IMR-90 (cell line): Measurements from ENCODE around the gene ARHGEF10L. TPM values are rescaled to one million over a fixed set of nuclear protein-coding genes. Genes with fewer than 3 reads are reported as not detected.

Experiments used
- ATAC-seq: fragments of 200-7000 bp; cut with Tn5 transposase; 2 replicates; pipeline ENCODE4 v1.9.1; 2020; ENCODE audit warnings: low read depth, mild to moderate bottlenecking, moderate library complexity
- BruUV-seq: library from RNA; stranded (reverse); fragments of 400-500 nt; replicated peaks from 2 replicates; lab custom pipeline; 2021; lab: Mats Ljungman, UMichigan
- CTCF ChIA-PET: fragments of 300-600 bp; formaldehyde crosslinking; extraction: SDS; loops from one replicate; lab custom pipeline; 2021; ENCODE audit warnings: antibody characterized with exemption; lab: Yijun Ruan, JAX
- POLR2A ChIA-PET: fragments of 300-600 bp; sonication (Branson Sonifier 250); formaldehyde crosslinking; loops from one replicate; lab custom pipeline; 2022; ENCODE audit warnings: antibody characterized with exemption; ENCODE audit not compliant: unreplicated experiment; lab: Charles Lee
- DNase-seq: peaks from one replicate; pipeline ENCODE4 v3.0.0; 2013
- H2AFZ ChIP-seq: replicated peaks from 2 replicates; pipeline ENCODE3; 2013; ENCODE audit warnings: low read length, mild to moderate bottlenecking; ENCODE audit not compliant: poor library complexity
- H2AK5ac ChIP-seq: 2 replicates; pipeline ENCODE4 v1.6.1; 2013; ENCODE audit warnings: low read depth, low read length, inconsistent platforms
- H2AK9ac ChIP-seq: replicated peaks from 2 replicates; pipeline ENCODE3; 2013; ENCODE audit warnings: mild to moderate bottlenecking, low read depth, low read length, moderate library complexity; ENCODE audit not compliant: poor library complexity
- H2BK120ac ChIP-seq: 2 replicates; pipeline ENCODE4 v1.6.1; 2013; ENCODE audit warnings: low read depth, low read length, inconsistent platforms
- H2BK15ac ChIP-seq: 3 replicates; pipeline ENCODE4 v1.6.1; 2013; ENCODE audit warnings: low read depth, low read length, inconsistent platforms
- H2BK20ac ChIP-seq: 2 replicates; pipeline ENCODE4 v1.6.1; 2013; ENCODE audit warnings: low read depth, mild to moderate bottlenecking, inconsistent platforms, low read length, moderate library complexity
- H2BK5ac ChIP-seq: 2 replicates; pipeline ENCODE4 v1.6.1; 2013; ENCODE audit warnings: mild to moderate bottlenecking, low read depth, low read length, inconsistent platforms; ENCODE audit not compliant: poor library complexity, severe bottlenecking
- H3K14ac ChIP-seq: replicated peaks from 2 replicates; pipeline ENCODE4 v1.6.1; 2013; ENCODE audit warnings: low read depth, low read length, inconsistent platforms
- H3K18ac ChIP-seq: 2 replicates; pipeline ENCODE4 v1.6.1; 2013; ENCODE audit warnings: low read depth, low read length, control low read depth
- H3K23ac ChIP-seq: 2 replicates; pipeline ENCODE4 v1.6.1; 2013; ENCODE audit warnings: low read depth, low read length, inconsistent platforms
- H3K27ac ChIP-seq: 2 replicates; pipeline ENCODE4 v1.5.1; 2013; ENCODE audit warnings: mild to moderate bottlenecking, control low read depth, low read length; ENCODE audit not compliant: insufficient read depth
- H3K27me3 ChIP-seq: 2 replicates; pipeline ENCODE4 v1.6.1; 2013; ENCODE audit warnings: low read length; ENCODE audit not compliant: control insufficient read depth, insufficient read depth
- H3K36me3 ChIP-seq: 2 replicates; pipeline ENCODE4 v1.6.1; 2013; ENCODE audit warnings: low read length, mixed read lengths; ENCODE audit not compliant: control insufficient read depth, insufficient read depth
- H3K4ac ChIP-seq: 2 replicates; pipeline ENCODE4 v1.6.1; 2013; ENCODE audit warnings: low read depth, low read length, inconsistent platforms
- H3K4me1 ChIP-seq: 2 replicates; pipeline ENCODE4 v1.6.1; 2013; ENCODE audit warnings: low read length, mixed read lengths; ENCODE audit not compliant: control insufficient read depth, insufficient read depth
- H3K4me2 ChIP-seq: 2 replicates; pipeline ENCODE4 v1.6.1; 2013; ENCODE audit warnings: low read depth, mild to moderate bottlenecking, control low read depth, low read length, moderate library complexity
- H3K4me3 ChIP-seq: 2 replicates; pipeline ENCODE4 v1.5.1; 2013; ENCODE audit warnings: low read depth, mild to moderate bottlenecking, control low read depth, low read length, moderate library complexity; ENCODE audit not compliant: insufficient read depth
- H3K56ac ChIP-seq: 2 replicates; pipeline ENCODE4 v1.6.1; 2013; ENCODE audit warnings: low read length, inconsistent platforms; ENCODE audit not compliant: insufficient read depth; ENCODE audit errors: extremely low read depth
- H3K79me1 ChIP-seq, 2 experiments: 2 replicates each; pipeline ENCODE4 v1.6.1; 2013; ENCODE audit warnings: low read length in 2 of 2, inconsistent platforms in 1 of 2, low read depth in 1 of 2
- H3K9ac ChIP-seq: 2 replicates; pipeline ENCODE4 v1.6.1; 2013; ENCODE audit warnings: low read depth, low read length, control low read depth
- H3K9me1 ChIP-seq: 2 replicates; pipeline ENCODE4 v1.6.1; 2013; ENCODE audit warnings: low read length, inconsistent platforms; ENCODE audit not compliant: insufficient read depth
- H3K9me3 ChIP-seq: 2 replicates; pipeline ENCODE4 v1.6.1; 2013; ENCODE audit warnings: low read length; ENCODE audit not compliant: control insufficient read depth, insufficient read depth
- H4K20me1 ChIP-seq: 2 replicates; pipeline ENCODE4 v1.6.1; 2013; ENCODE audit warnings: low read length, inconsistent platforms; ENCODE audit not compliant: insufficient read depth
- H4K5ac ChIP-seq: 2 replicates; pipeline ENCODE4 v1.6.1; 2013; ENCODE audit warnings: mild to moderate bottlenecking, low read depth, low read length, control low read depth
- H4K8ac ChIP-seq, 2 experiments: 2 replicates each; pipeline ENCODE4 v1.6.1; 2013; ENCODE audit warnings: low read depth in 2 of 2, low read length in 2 of 2, control low read depth in 1 of 2, inconsistent platforms in 1 of 2
- H4K91ac ChIP-seq: 2 replicates; pipeline ENCODE4 v1.6.1; 2013; ENCODE audit warnings: low read depth, low read length, inconsistent platforms; ENCODE audit not compliant: insufficient read depth
- BHLHE40 ChIP-seq: fragments of 150-350 bp; IDR thresholded peaks from 2 replicates; pipeline ENCODE4 v1.6.1; 2016; ENCODE audit warnings: mild to moderate bottlenecking, low read depth, low read length
- CHD1 ChIP-seq: IDR thresholded peaks from 2 replicates; pipeline ENCODE4 v1.6.1; 2012; ENCODE audit warnings: low read depth, low read length, improper control_type of control experiment
- FOS ChIP-seq: fragments of 150-350 bp; IDR thresholded peaks from 2 replicates; pipeline ENCODE4 v1.6.1; 2016; ENCODE audit warnings: low read depth, low read length
- MAFK ChIP-seq: IDR thresholded peaks from 2 replicates; pipeline ENCODE4 v1.6.1; 2012; ENCODE audit warnings: low read depth, low read length, improper control_type of control experiment
- MAZ ChIP-seq: IDR thresholded peaks from 2 replicates; pipeline ENCODE4 v1.6.1; 2012; ENCODE audit warnings: low read depth, mild to moderate bottlenecking, low read length, improper control_type of control experiment, moderate library complexity, borderline replicate concordance
- MXI1 ChIP-seq: IDR thresholded peaks from 2 replicates; pipeline ENCODE4 v1.6.1; 2012; ENCODE audit warnings: low read depth, mild to moderate bottlenecking, low read length, moderate library complexity, borderline replicate concordance
- NFE2L2 ChIP-seq: fragments of 150-350 bp; IDR thresholded peaks from 2 replicates; pipeline ENCODE4 v1.6.1; 2016; ENCODE audit warnings: low read depth, mild to moderate bottlenecking, low read length
- POLR2A ChIP-seq: IDR thresholded peaks from 2 replicates; pipeline ENCODE4 v1.6.1; 2012; ENCODE audit warnings: mild to moderate bottlenecking, low read depth, low read length
- RAD21 ChIP-seq: IDR thresholded peaks from 2 replicates; pipeline ENCODE4 v1.6.1; 2012; ENCODE audit warnings: low read length, improper control_type of control experiment
- RFX5 ChIP-seq: IDR thresholded peaks from 2 replicates; pipeline ENCODE4 v1.8.0; 2012; ENCODE audit warnings: low read depth, mild to moderate bottlenecking, low read length, moderate library complexity
- SMC3 ChIP-seq: fragments of 150-350 bp; IDR thresholded peaks from 2 replicates; pipeline ENCODE4 v1.6.1; 2016; ENCODE audit warnings: low read depth, mild to moderate bottlenecking, antibody characterized with exemption, low read length, moderate library complexity
- WGBS, 2 experiments: methylation state at CpG; one replicate each; pipeline versions ENCODE4 v1.1.5 to v1.1.7; 2013; ENCODE audit warnings: missing lambda C conversion rate in 2 of 2; ENCODE audit not compliant: insufficient read length in 1 of 2; ENCODE audit errors: extremely low coverage in 2 of 2; 5-methylcytosine and 5-hydroxymethylcytosine counted together
- dilution Hi-C: fragments of 300-500 bp; cut with HindIII; formaldehyde crosslinking; loops from one replicate; pipeline ENCODE4 v1.14.3; 2018; ENCODE audit warnings: low sequenced_read_pairs; ENCODE audit not compliant: unreplicated experiment
- in situ Hi-C: fragments of 300-500 bp; cut with MboI; formaldehyde crosslinking; loops from 3 replicates; pipeline ENCODE4 v1.14.3; 2019; ENCODE audit warnings: low sequenced_read_pairs, inconsistent platforms, mixed read lengths
- intact Hi-C: fragments of 100-400 bp; cut with micrococcal nuclease; formaldehyde crosslinking; loops from 2 replicates; pipeline ENCODE4 v1.10.0; 2022
- polyA plus RNA-seq, 3 experiments: library from polyadenylated mRNA; depleted of rRNA; stranded (reverse); fragments of >200 nt; gene quantifications; 2 replicates each; pipeline ENCODE4 v1.2.3, GENCODE V29; 2012; ENCODE audit warnings: low replicate concordance in 1 of 3
- total RNA-seq: library from RNA; depleted of rRNA; stranded (reverse); fragments of >200 nt; gene quantifications from 2 replicates; pipeline ENCODE4 v1.2.3, GENCODE V29; 2012
- TF ChIP-seq, protein P1 (sequence below): fragments of 150-350 bp; IDR thresholded peaks from 2 replicates; pipeline ENCODE4 v1.6.1; 2016; ENCODE audit warnings: low read depth, mild to moderate bottlenecking, low read length, moderate library complexity, borderline replicate concordance
- TF ChIP-seq, protein P2 (sequence below): conservative IDR thresholded peaks from 2 replicates; pipeline ENCODE4 v1.5.1; 2012; ENCODE audit warnings: mild to moderate bottlenecking, low read depth, low read length, improper control_type of control experiment
- TF ChIP-seq, protein P3 (sequence below): fragments of 150-350 bp; IDR thresholded peaks from 2 replicates; pipeline ENCODE4 v1.6.1; 2017; ENCODE audit warnings: mild to moderate bottlenecking, antibody characterized with exemption, low read length, low read depth

ARHGEF10L gene
- total and polyA plus RNA-seq, 2 of the 4 experiments (the other 2 are of a cell fraction): 4.8 to 12.4 TPM

DNA sequence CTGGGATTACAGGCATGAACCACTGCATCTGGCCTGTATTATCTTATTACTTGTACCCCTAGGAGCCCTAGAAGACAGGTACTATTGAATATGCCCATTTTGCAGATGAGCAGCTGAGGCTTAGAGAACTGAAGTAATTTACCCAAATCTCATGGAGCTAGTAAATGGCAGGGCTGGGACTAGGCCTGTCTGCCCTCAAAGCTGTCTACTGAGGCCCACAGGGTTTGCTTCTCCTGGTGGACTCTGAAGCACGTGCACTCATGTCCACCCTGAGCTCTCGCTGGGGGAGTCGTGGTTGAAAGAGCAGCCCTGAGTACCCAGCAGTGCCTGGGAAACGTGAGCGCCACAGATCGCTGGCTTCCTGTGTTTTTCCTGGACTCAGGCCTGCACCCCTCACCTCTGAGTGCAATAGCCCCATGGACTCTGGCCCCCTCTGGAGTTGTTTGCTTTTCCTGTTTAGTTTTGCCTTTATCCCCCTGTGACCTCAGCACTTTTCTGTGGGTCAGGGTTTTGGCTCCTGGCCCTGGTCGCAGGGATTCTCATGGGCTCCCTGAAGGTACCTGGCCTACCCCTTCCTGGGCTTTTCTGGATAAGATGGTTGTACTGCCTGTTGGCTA is 52.4 kb downstream of the ARHGEF10L start (continued):
- TF ChIP-seq MXI1 (no peak), RFX5 (no peak), FOS (no peak), SMC3 (no peak)

DNA sequence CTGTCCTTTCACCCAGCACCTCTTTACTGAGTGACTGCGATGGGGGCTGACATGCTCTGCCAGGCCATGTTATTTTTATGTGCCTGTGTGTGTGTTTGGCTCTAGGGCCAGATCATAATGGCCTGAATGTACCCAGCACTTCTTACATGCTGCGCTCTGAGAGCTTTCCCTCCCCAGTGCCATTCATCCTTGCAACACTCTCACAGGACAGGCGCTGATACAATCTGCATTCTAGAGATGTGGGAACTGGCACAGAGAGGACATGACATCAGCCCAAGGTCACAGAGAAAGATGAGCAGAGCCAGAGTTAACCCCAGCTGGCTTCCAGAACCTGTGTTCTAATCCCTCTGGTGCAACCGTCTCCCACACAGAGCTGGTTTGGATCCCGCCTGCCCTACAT is 54.5 kb downstream of the ARHGEF10L start:
- ChIA-PET CTCF (no interaction called here), POLR2A (no interaction called here)
- H3K79me1 ChIP-seq: peaks cover 0 to 25% of the 10 kb centered on the region in 2 experiments; a peak in 2 of 4 replicates
- H2BK120ac ChIP-seq: no peak overlapping the region
- H3K9ac ChIP-seq: no peak overlapping the region
- peaks cover 9% of the 10 kb centered on the region for H3K36me3 ChIP-seq
- no peak overlapping the region for H2BK20ac ChIP-seq
- no peak overlapping the region for H2AK5ac ChIP-seq
- H3K27me3 ChIP-seq: no peaks in the 10 kb centered on the region
- no peak overlapping the region for H2AFZ ChIP-seq
- no peak overlapping the region for H3K18ac ChIP-seq
- no peak overlapping the region for H4K91ac ChIP-seq
- WGBS, 2 experiments: 80% methylated on average over 2 of the region's 5 CpGs; no CpG with 5 or more reads in 1 of the 2 experiments
- H3K23ac ChIP-seq: no peak overlapping the region
- H4K8ac ChIP-seq: no peak overlapping the region
- H4K20me1 ChIP-seq: no peaks in the 10 kb centered on the region
- DNase-seq (no peak), ATAC-seq (no peak)
- no peak overlapping the region for H3K4me3 ChIP-seq
- H3K9me3 ChIP-seq: no peaks in the 10 kb centered on the region
- H2BK5ac ChIP-seq: no peak overlapping the region
- H3K14ac ChIP-seq: no peak overlapping the region
- no peak overlapping the region for H2AK9ac ChIP-seq
- H2BK15ac ChIP-seq: no peak overlapping the region
- no peak overlapping the region for H3K27ac ChIP-seq
- dilution Hi-C loops: no loop called here
- H3K9me1 ChIP-seq: peaks cover 12% of the 10 kb centered on the region; the same call in 1 of the 2 replicates
- peaks cover under 1% of the 10 kb centered on the region; the same call in 1 of the 2 replicates for H3K4me1 ChIP-seq
- in situ Hi-C loops: no loop called here
- H3K4ac ChIP-seq: no peak overlapping the region
- no peak overlapping the region for H4K5ac ChIP-seq
- intact Hi-C loops: no loop called here
- H3K4me2 ChIP-seq: no peak overlapping the region
- BruUV-seq: no TSS peak
- H3K56ac ChIP-seq: no peak overlapping the region
- TF ChIP-seq, protein P1, sequence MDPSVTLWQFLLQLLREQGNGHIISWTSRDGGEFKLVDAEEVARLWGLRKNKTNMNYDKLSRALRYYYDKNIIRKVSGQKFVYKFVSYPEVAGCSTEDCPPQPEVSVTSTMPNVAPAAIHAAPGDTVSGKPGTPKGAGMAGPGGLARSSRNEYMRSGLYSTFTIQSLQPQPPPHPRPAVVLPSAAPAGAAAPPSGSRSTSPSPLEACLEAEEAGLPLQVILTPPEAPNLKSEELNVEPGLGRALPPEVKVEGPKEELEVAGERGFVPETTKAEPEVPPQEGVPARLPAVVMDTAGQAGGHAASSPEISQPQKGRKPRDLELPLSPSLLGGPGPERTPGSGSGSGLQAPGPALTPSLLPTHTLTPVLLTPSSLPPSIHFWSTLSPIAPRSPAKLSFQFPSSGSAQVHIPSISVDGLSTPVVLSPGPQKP: no peak
- no peak for TF ChIP-seq CHD1
- no peak for TF ChIP-seq RFX5
- TF ChIP-seq RAD21: no peak
- TF ChIP-seq MAZ: no peak
- no peak for TF ChIP-seq NFE2L2
- no peak for TF ChIP-seq FOS
- no peak for TF ChIP-seq MAFK
- TF ChIP-seq, protein P2, sequence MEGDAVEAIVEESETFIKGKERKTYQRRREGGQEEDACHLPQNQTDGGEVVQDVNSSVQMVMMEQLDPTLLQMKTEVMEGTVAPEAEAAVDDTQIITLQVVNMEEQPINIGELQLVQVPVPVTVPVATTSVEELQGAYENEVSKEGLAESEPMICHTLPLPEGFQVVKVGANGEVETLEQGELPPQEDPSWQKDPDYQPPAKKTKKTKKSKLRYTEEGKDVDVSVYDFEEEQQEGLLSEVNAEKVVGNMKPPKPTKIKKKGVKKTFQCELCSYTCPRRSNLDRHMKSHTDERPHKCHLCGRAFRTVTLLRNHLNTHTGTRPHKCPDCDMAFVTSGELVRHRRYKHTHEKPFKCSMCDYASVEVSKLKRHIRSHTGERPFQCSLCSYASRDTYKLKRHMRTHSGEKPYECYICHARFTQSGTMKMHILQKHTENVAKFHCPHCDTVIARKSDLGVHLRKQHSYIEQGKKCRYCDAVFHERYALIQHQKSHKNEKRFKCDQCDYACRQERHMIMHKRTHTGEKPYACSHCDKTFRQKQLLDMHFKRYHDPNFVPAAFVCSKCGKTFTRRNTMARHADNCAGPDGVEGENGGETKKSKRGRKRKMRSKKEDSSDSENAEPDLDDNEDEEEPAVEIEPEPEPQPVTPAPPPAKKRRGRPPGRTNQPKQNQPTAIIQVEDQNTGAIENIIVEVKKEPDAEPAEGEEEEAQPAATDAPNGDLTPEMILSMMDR: no peak
- TF ChIP-seq BHLHE40: no peak
- TF ChIP-seq MXI1: no peak
- TF ChIP-seq POLR2A: no peak
- TF ChIP-seq, protein P3, sequence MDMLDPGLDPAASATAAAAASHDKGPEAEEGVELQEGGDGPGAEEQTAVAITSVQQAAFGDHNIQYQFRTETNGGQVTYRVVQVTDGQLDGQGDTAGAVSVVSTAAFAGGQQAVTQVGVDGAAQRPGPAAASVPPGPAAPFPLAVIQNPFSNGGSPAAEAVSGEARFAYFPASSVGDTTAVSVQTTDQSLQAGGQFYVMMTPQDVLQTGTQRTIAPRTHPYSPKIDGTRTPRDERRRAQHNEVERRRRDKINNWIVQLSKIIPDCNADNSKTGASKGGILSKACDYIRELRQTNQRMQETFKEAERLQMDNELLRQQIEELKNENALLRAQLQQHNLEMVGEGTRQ: no peak
